ENCODE data around the gene RIMOC1. TPM values are rescaled to one million over a fixed set of nuclear protein-coding genes. Genes with fewer than 3 reads are reported as not detected.

Gene RIMOC1
- polyA plus RNA-seq, 1 donor (not counting 4 experiments of a cell fraction or from before 2014, with no cell fraction given) = 23.7 TPM

DNA sequence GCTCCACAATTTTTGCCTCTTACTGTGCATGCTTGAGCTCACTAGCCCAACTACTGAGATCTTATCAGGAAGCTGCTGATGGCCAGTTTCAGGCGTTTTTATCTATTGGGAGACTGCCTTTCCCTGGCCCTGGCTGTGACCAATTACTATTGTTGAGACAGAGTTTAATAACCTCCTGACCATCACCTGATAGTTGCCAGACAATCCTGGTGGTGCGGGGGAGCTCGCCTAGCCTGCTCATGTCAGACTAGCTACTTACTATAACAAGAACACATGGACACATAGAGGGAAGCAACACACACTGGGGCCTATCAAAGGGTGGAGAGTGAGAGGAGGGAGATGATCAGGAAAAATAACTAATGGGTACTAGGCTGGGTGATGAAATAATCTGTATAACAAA lies 20.9 kb upstream of the RIMOC1 start:
- Histone ChIP-seq H3K27ac (ENCODE audit: control insufficient read depth, insufficient read depth, low read length) (no peak overlapping the region), H3K36me3 (ENCODE audit: control insufficient read depth in 2 of 2, extremely low read depth in 1 of 2, insufficient read depth in 2 of 2, low read length in 2 of 2) (no peaks in the 10 kb centered on the region), H2AFZ (ENCODE audit: control insufficient read depth, low read length) (no peak overlapping the region), H3K4me3 (ENCODE audit: control insufficient read depth in 2 of 3, extremely low read depth in 1 of 3, insufficient read depth in 2 of 3, low read depth in 1 of 3, low read length in 3 of 3) (no peak overlapping the region), H3K4me2 (ENCODE audit: control insufficient read depth, extremely low read depth, insufficient read depth, low read depth, low read length) (no peak overlapping the region), H3K9ac (ENCODE audit: control insufficient read depth, extremely low read depth, insufficient read depth, low read length) (no peak overlapping the region), H3K4me1 (ENCODE audit: control insufficient read depth, extremely low read depth, insufficient read depth, low read length) (no peaks in the 10 kb centered on the region), H3K9me1 (ENCODE audit: control insufficient read depth, extremely low read depth, insufficient read depth, low read length) (no peaks in the 10 kb centered on the region), H3K79me2 (ENCODE audit: control insufficient read depth, insufficient read depth, low read length) (no peaks in the 10 kb centered on the region), H4K20me1 (ENCODE audit: control insufficient read depth, extremely low read depth, insufficient read depth, low read length) (no peaks in the 10 kb centered on the region), H3K9me3 (ENCODE audit: control insufficient read depth, low read depth, low read length) (no peaks in the 10 kb centered on the region), H3K27me3 (ENCODE audit: control insufficient read depth, extremely low read depth, insufficient read depth, low read length) (no peaks in the 10 kb centered on the region)
- no peak for TF ChIP-seq CTCF (optimal IDR thresholded peaks at IDR 0.05 in 1 of 3, IDR thresholded peaks at IDR 0.05 in 1 of 3, conservative IDR thresholded peaks at IDR 0.05 in 1 of 3; ENCODE audit: extremely low read depth in 1 of 3, insufficient read depth in 2 of 3, low read length in 3 of 3)
- no peak for TF ChIP-seq EZH2 (IDR thresholded peaks at IDR 0.05; ENCODE audit: low read length)
- dilution Hi-C loops (cut with MboI; ENCODE audit: extremely low pct_ligation_motif_present, low sequenced_read_pairs) = no loop called here
- no peak for DNase-seq (ENCODE audit: low read depth, low spot score)
- FAIRE-seq = no peak

GRCh38 chr5:41883936-41884335 lies 20.2 kb upstream of the RIMOC1 start:
- dilution Hi-C loops (cut with MboI; ENCODE audit: extremely low pct_ligation_motif_present, low sequenced_read_pairs) = no loop called here
- H2AFZ ChIP-seq (ENCODE audit: control insufficient read depth, low read length) = no peak overlapping the region
- TF ChIP-seq CTCF (optimal IDR thresholded peaks at IDR 0.05 in 1 of 3, IDR thresholded peaks at IDR 0.05 in 1 of 3, conservative IDR thresholded peaks at IDR 0.05 in 1 of 3; ENCODE audit: extremely low read depth in 1 of 3, insufficient read depth in 2 of 3, low read length in 3 of 3) (no peak), EZH2 (IDR thresholded peaks at IDR 0.05; ENCODE audit: low read length) (no peak)

More at GRCh38 chr5:41883936-41884335, 20.2 kb upstream of the RIMOC1 start:
- Histone ChIP-seq H3K4me3 (ENCODE audit: control insufficient read depth in 2 of 3, extremely low read depth in 1 of 3, insufficient read depth in 2 of 3, low read depth in 1 of 3, low read length in 3 of 3) (no peak overlapping the region), H3K9me1 (ENCODE audit: control insufficient read depth, extremely low read depth, insufficient read depth, low read length) (no peaks in the 10 kb centered on the region), H3K4me1 (ENCODE audit: control insufficient read depth, extremely low read depth, insufficient read depth, low read length) (no peaks in the 10 kb centered on the region), H3K4me2 (ENCODE audit: control insufficient read depth, extremely low read depth, insufficient read depth, low read depth, low read length) (no peak overlapping the region), H3K27ac (ENCODE audit: control insufficient read depth, insufficient read depth, low read length) (no peak overlapping the region), H3K27me3 (ENCODE audit: control insufficient read depth, extremely low read depth, insufficient read depth, low read length) (no peaks in the 10 kb centered on the region), H3K36me3 (ENCODE audit: control insufficient read depth in 2 of 2, extremely low read depth in 1 of 2, insufficient read depth in 2 of 2, low read length in 2 of 2) (no peaks in the 10 kb centered on the region), H3K9ac (ENCODE audit: control insufficient read depth, extremely low read depth, insufficient read depth, low read length) (no peak overlapping the region), H4K20me1 (ENCODE audit: control insufficient read depth, extremely low read depth, insufficient read depth, low read length) (no peaks in the 10 kb centered on the region), H3K79me2 (ENCODE audit: control insufficient read depth, insufficient read depth, low read length) (no peaks in the 10 kb centered on the region), H3K9me3 (ENCODE audit: control insufficient read depth, low read depth, low read length) (no peaks in the 10 kb centered on the region)
- FAIRE-seq = no peak
- no peak for DNase-seq (ENCODE audit: low read depth, low spot score)

Measured in keratinocyte (primary cell).